ENCODE data around the gene PAX8.

GRCh38 chr2:113198048-113198789 is 80.5 kb downstream of the PAX8 start:
- TF ChIP-seq, protein P1, sequence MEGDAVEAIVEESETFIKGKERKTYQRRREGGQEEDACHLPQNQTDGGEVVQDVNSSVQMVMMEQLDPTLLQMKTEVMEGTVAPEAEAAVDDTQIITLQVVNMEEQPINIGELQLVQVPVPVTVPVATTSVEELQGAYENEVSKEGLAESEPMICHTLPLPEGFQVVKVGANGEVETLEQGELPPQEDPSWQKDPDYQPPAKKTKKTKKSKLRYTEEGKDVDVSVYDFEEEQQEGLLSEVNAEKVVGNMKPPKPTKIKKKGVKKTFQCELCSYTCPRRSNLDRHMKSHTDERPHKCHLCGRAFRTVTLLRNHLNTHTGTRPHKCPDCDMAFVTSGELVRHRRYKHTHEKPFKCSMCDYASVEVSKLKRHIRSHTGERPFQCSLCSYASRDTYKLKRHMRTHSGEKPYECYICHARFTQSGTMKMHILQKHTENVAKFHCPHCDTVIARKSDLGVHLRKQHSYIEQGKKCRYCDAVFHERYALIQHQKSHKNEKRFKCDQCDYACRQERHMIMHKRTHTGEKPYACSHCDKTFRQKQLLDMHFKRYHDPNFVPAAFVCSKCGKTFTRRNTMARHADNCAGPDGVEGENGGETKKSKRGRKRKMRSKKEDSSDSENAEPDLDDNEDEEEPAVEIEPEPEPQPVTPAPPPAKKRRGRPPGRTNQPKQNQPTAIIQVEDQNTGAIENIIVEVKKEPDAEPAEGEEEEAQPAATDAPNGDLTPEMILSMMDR (conservative IDR thresholded peaks at IDR 0.05; ENCODE audit: low read depth, low read length): no peak
- TF ChIP-seq EZH2 (IDR thresholded peaks at IDR 0.05; ENCODE audit: borderline replicate concordance, low read depth, low read length, poor library complexity, severe bottlenecking): no peak
